Liver (tissue), 9 donors: ENCODE measurements around the gene SLC39A1. TPM values are rescaled to one million over a fixed set of nuclear protein-coding genes. Genes with fewer than 3 reads are reported as not detected.

Experiments used
- DNase-seq: peaks from one replicate; pipeline ENCODE4 v3.0.0-alpha.2; 2017; ENCODE audit warnings: low spot score
- H3K27ac ChIP-seq, 2 donors: one replicate each; pipeline ENCODE4 v1.7.0; 2013; ENCODE audit warnings: inconsistent platforms in 2 of 2, low read length in 2 of 2, control low read depth in 1 of 2, low read depth in 1 of 2, mild to moderate bottlenecking in 1 of 2
- H3K27me3 ChIP-seq, 4 donors: one replicate each; pipeline versions ENCODE4 v1.6.1 to v1.7.0; 2013; ENCODE audit warnings: low read length in 3 of 4, inconsistent platforms in 1 of 4, mild to moderate bottlenecking in 1 of 4, moderate library complexity in 1 of 4; ENCODE audit not compliant: control insufficient read depth in 4 of 4, insufficient read depth in 4 of 4
- H3K36me3 ChIP-seq, 4 donors: one replicate each; pipeline versions ENCODE4 v1.6.1 to v1.7.0; 2013; ENCODE audit warnings: low read length in 3 of 4, mild to moderate bottlenecking in 3 of 4, low read depth in 1 of 4, moderate library complexity in 1 of 4; ENCODE audit not compliant: control insufficient read depth in 4 of 4, insufficient read depth in 3 of 4
- H3K4me1 ChIP-seq, 4 donors: one replicate each; pipeline versions ENCODE4 v1.6.1 to v1.7.0; 2013; ENCODE audit warnings: low read length in 3 of 4, mild to moderate bottlenecking in 3 of 4, moderate library complexity in 1 of 4; ENCODE audit not compliant: control insufficient read depth in 4 of 4, insufficient read depth in 4 of 4
- H3K4me3 ChIP-seq, 3 donors: one replicate each; pipeline versions ENCODE4 v1.6.1 to v1.7.0; 2013; ENCODE audit warnings: low read length in 3 of 3, control low read depth in 1 of 3, low read depth in 1 of 3, mild to moderate bottlenecking in 1 of 3
- H3K9ac ChIP-seq, 2 donors: one replicate each; pipeline ENCODE4 v1.7.0; 2013; ENCODE audit warnings: low read length in 2 of 2, mild to moderate bottlenecking in 2 of 2, moderate library complexity in 2 of 2, control low read depth in 1 of 2, low read depth in 1 of 2
- H3K9me3 ChIP-seq, 4 donors: one replicate each; pipeline versions ENCODE4 v1.6.1 to v1.7.0; 2013; ENCODE audit warnings: low read length in 3 of 4; ENCODE audit not compliant: control insufficient read depth in 4 of 4
- CTCF ChIP-seq: fragments of 150-350 bp; IDR thresholded peaks from 2 replicates; pipeline ENCODE4 v1.5.1; 2017; ENCODE audit warnings: improper control_type of control experiment, low read depth, low read length; ENCODE audit not compliant: missing input control
- EGR1 ChIP-seq, 2 donors: IDR thresholded peaks; 2 replicates each; pipeline ENCODE4 v1.6.1; 2016 to 2018; ENCODE audit warnings: antibody characterized with exemption in 2 of 2, low read depth in 2 of 2
- FOXA2 ChIP-seq: IDR thresholded peaks from 2 replicates; pipeline ENCODE4 v1.6.1; 2016; ENCODE audit warnings: antibody characterized with exemption
- GABPA ChIP-seq, 2 donors: IDR thresholded peaks in 1 of 2; conservative IDR thresholded peaks in 1 of 2; 2 replicates each; pipeline ENCODE4 v1.6.1; 2016; ENCODE audit warnings: antibody characterized with exemption in 2 of 2, mild to moderate bottlenecking in 1 of 2, moderate library complexity in 1 of 2
- HNF4A ChIP-seq, 2 donors: conservative IDR thresholded peaks; 2 replicates each; pipeline ENCODE4 v1.6.1; 2016; ENCODE audit warnings: antibody characterized with exemption in 2 of 2, mild to moderate bottlenecking in 2 of 2
- JUND ChIP-seq, 2 donors: IDR thresholded peaks; 2 replicates each; pipeline ENCODE4 v1.6.1; 2016; ENCODE audit warnings: antibody characterized with exemption in 2 of 2
- NR2F2 ChIP-seq: IDR thresholded peaks from 2 replicates; pipeline ENCODE4 v1.6.1; 2016; ENCODE audit warnings: antibody characterized with exemption
- RAD21 ChIP-seq, 2 donors: IDR thresholded peaks; 2 replicates each; pipeline ENCODE4 v1.6.1; 2016; ENCODE audit warnings: antibody characterized with exemption in 2 of 2, mild to moderate bottlenecking in 2 of 2
- REST ChIP-seq: IDR thresholded peaks from 2 replicates; pipeline ENCODE4 v1.6.1; 2016; ENCODE audit warnings: antibody characterized with exemption, mild to moderate bottlenecking
- RXRA ChIP-seq, 2 donors: IDR thresholded peaks; 2 replicates each; pipeline ENCODE4 v1.6.1; 2017 to 2018; ENCODE audit warnings: antibody characterized with exemption in 2 of 2, mild to moderate bottlenecking in 1 of 2
- SP1 ChIP-seq: IDR thresholded peaks from 2 replicates; pipeline ENCODE4 v1.6.1; 2018; ENCODE audit warnings: antibody characterized with exemption, mild to moderate bottlenecking
- TAF1 ChIP-seq: conservative IDR thresholded peaks from 2 replicates; pipeline ENCODE4 v1.6.1; 2016; ENCODE audit warnings: antibody characterized with exemption, mild to moderate bottlenecking
- YY1 ChIP-seq: IDR thresholded peaks from 2 replicates; pipeline ENCODE4 v1.6.1; 2016; ENCODE audit warnings: antibody characterized with exemption, mild to moderate bottlenecking
- WGBS: extraction: QIAGEN DNeasy Blood & Tissue Kit; methylation state at CpG from one replicate; pipeline ENCODE4 v1.1.7; 2013; 5-methylcytosine and 5-hydroxymethylcytosine counted together
- polyA plus RNA-seq, 2 donors: library from polyadenylated mRNA; stranded (reverse) in 1 of 2; unstranded in 1 of 2; fragments of 200-250 nt in 1 of 2; fragments of >200 nt in 1 of 2; fragmentation: Nextera tagmentation in 1 of 2; extraction: Ambion mirVana in 1 of 2; gene quantifications; one replicate each; pipeline versions ENCODE4 v1.2.1 to v1.2.3, GENCODE V29; 2013 to 2015
- total RNA-seq, 2 donors: library from RNA; depleted of rRNA; stranded (reverse); fragments of >200 nt; gene quantifications; one replicate each; pipeline ENCODE4 v1.2.3, GENCODE V29; 2014
- donor health status: healthy.
- donor health status: healthy.
- donor health status: healthy.
- donor health status: healthy.
- donor health status: healthy.

The SLC39A1 gene
- total and polyA plus RNA-seq, 4 donors: 38.8 to 70.3 (median 54.6) TPM

GRCh38 chr1:153978274-153978909 is 15.1 kb upstream of the SLC39A1 start:
- H3K27ac ChIP-seq: peak overlapping the region; percentile 94 to 96
- no peaks in the 10 kb centered on the region for H3K9me3 ChIP-seq
- 44% methylated on average over 9 of the region's 9 CpGs for WGBS
- H3K4me3 ChIP-seq: peak overlapping the region; percentile 82 to 99 (median 99)
- H3K27me3 ChIP-seq: no peaks in the 10 kb centered on the region
- peaks cover 8 to 22% (median 18%) of the 10 kb centered on the region in 4 donors for H3K36me3 ChIP-seq
- peaks cover 0 to 25% (median 22%) of the 10 kb centered on the region in 4 donors for H3K4me1 ChIP-seq
- no peak for DNase-seq
- H3K9ac ChIP-seq: peak overlapping the region in 1 of 2 donors; percentile 92
- TF ChIP-seq TAF1: no peak
- TF ChIP-seq JUND (IDR thresholded peaks at IDR 0.05): no peak
- no peak for TF ChIP-seq FOXA2
- no peak for TF ChIP-seq EGR1 (IDR thresholded peaks at IDR 0.05; ENCODE audit: low read depth in 2 of 2)
- TF ChIP-seq REST: no peak
- no peak for TF ChIP-seq GABPA (IDR thresholded peaks at IDR 0.05 in 1 of 2, conservative IDR thresholded peaks at IDR 0.05 in 1 of 2)
- TF ChIP-seq RAD21 (IDR thresholded peaks at IDR 0.05): no peak
- no peak for TF ChIP-seq SP1
- TF ChIP-seq YY1: no peak
- TF ChIP-seq HNF4A (conservative IDR thresholded peaks at IDR 0.05): no peak

GRCh38 chr1:153977250-153978240 is 14.2 kb upstream of the SLC39A1 start, which contains the start of gene JTB:
Gene JTB (minus strand): TSS chr1:153977674. CDS start chr1:153977252, 422 bp downstream.
- Histone ChIP-seq H3K9ac (peak within 1 kb of the TSS; percentile 92 to 94), H3K27me3 (no peaks in the 10 kb centered on the region), H3K36me3 (peaks cover 5 to 24% (median 19%) of the 10 kb centered on the region in 4 donors), H3K4me3 (peak within 1 kb of the TSS; percentile 82 to 99 (median 99)), H3K27ac (peak within 1 kb of the TSS; percentile 94 to 96), H3K4me1 (peaks cover 0 to 25% (median 22%) of the 10 kb centered on the region in 4 donors), H3K9me3 (no peaks in the 10 kb centered on the region)
- TF ChIP-seq CTCF (no peak), YY1 (peak; percentile 98), REST (peak; percentile 31), TAF1 (peak; percentile 34), JUND (IDR thresholded peaks at IDR 0.05) (no peak), RAD21 (IDR thresholded peaks at IDR 0.05) (peak in 1 of 2 donors; percentile 34), GABPA (IDR thresholded peaks at IDR 0.05 in 1 of 2, conservative IDR thresholded peaks at IDR 0.05 in 1 of 2) (peak in 1 of 2 donors; percentile 9), RXRA (IDR thresholded peaks at IDR 0.05) (peak; percentile 7 to 49), NR2F2 (peak; percentile 25)
- peak; percentile 87 for DNase-seq
- under 1% methylated on average over 75 of the region's 75 CpGs for WGBS
